B cell (primary cell): ENCODE results near the gene KLHL18.

Experiments used
- CTCF ChIP-seq: fragments of 200-600 bp; IDR thresholded peaks from one replicate; pipeline ENCODE4 v1.8.0; 2022; ENCODE audit warnings: antibody characterized with exemption, mild to moderate bottlenecking
- EZH2 ChIP-seq: IDR thresholded peaks from 2 replicates; pipeline ENCODE4 v1.6.1; 2012; ENCODE audit warnings: borderline replicate concordance, low read depth, mild to moderate bottlenecking, moderate library complexity, low read length; ENCODE audit not compliant: insufficient read depth, poor library complexity, severe bottlenecking

GRCh38 chr3:47280519-47280918, 2.2 kb upstream of the KLHL18 start:
- TF ChIP-seq CTCF (no peak), EZH2 (no peak)
